Tibial nerve (tissue), 4 donors: ENCODE data around the gene MSH3. TPM values are rescaled to one million over a fixed set of nuclear protein-coding genes. Genes with fewer than 3 reads are reported as not detected.

ENCODE experiments used
- DNase-seq, 2 donors: peaks; one replicate each; pipeline ENCODE4 v3.0.0-alpha.2; 2019; ENCODE audit warnings: low spot score in 2 of 2
- H3K27ac ChIP-seq, 4 donors: fragments of 200-600 bp; sonication (generic) in 3 of 4; one replicate each; pipeline ENCODE4 v1.5.1; 2017 to 2019; ENCODE audit warnings: mild to moderate bottlenecking in 1 of 4
- H3K27me3 ChIP-seq, 2 donors: fragments of 200-600 bp; sonication (generic) in 1 of 2; one replicate each; pipeline versions ENCODE4 v1.5.1 to v1.6.0; 2017 to 2019
- H3K36me3 ChIP-seq, 3 donors: fragments of 200-600 bp; sonication (generic); one replicate each; pipeline ENCODE4 v1.5.1; 2018 to 2019
- H3K4me1 ChIP-seq, 4 donors: fragments of 200-600 bp; sonication (generic) in 3 of 4; one replicate each; pipeline ENCODE4 v1.5.1; 2017 to 2019
- H3K4me3 ChIP-seq, 4 donors: fragments of 200-600 bp; sonication (generic) in 3 of 4; one replicate each; pipeline ENCODE4 v1.5.1; 2017 to 2019; ENCODE audit warnings: mild to moderate bottlenecking in 1 of 4, moderate library complexity in 1 of 4
- H3K9me3 ChIP-seq, 4 donors: fragments of 200-600 bp; sonication (generic) in 3 of 4; one replicate each; pipeline ENCODE4 v1.5.1; 2017 to 2019
- CTCF ChIP-seq, 5 experiments: fragments of 200-600 bp in 3 of 5; fragments of 450-650 bp in 2 of 5; sonication (generic) in 3 of 5; IDR thresholded peaks; one replicate each; pipeline ENCODE4 v1.5.1; 2016 to 2019; ENCODE audit warnings: antibody characterized with exemption in 5 of 5, mild to moderate bottlenecking in 3 of 5, moderate library complexity in 2 of 5
- EP300 ChIP-seq, 2 donors: sonication (generic); formaldehyde crosslinking; IDR thresholded peaks; one replicate each; pipeline ENCODE4 v1.6.1; 2017; ENCODE audit warnings: antibody characterized with exemption in 2 of 2, mild to moderate bottlenecking in 1 of 2
- POLR2A ChIP-seq, 2 donors: fragments of 450-650 bp; IDR thresholded peaks; one replicate each; pipeline ENCODE4 v1.6.1; 2017; ENCODE audit warnings: antibody characterized with exemption in 2 of 2, mild to moderate bottlenecking in 2 of 2, moderate library complexity in 2 of 2
- WGBS, 2 donors: methylation state at CpG; one replicate each; pipeline ENCODE4 v1.1.5; 2018; 5-methylcytosine and 5-hydroxymethylcytosine counted together
- total RNA-seq, 4 donors: library from RNA; depleted of rRNA; stranded (reverse); fragments of >200 nt; gene quantifications; one replicate each; pipeline ENCODE4 v1.1.0, GENCODE V29; 2016

MSH3 gene
- total RNA-seq, 4 donors from 2014 or later = 8.8 to 16.8 (median 12.4) TPM

GRCh38 chr5:80904533-80905187 lies 250.2 kb downstream of the MSH3 start:
- Histone ChIP-seq H3K27me3 (no peaks in the 10 kb centered on the region), H3K36me3 (peaks cover 0 to 17% (median 0%) of the 10 kb centered on the region in 3 donors), H3K4me3 (no peak overlapping the region), H3K27ac (no peak overlapping the region), H3K4me1 (no peaks in the 10 kb centered on the region), H3K9me3 (peaks cover 0 to 22% (median 0%) of the 10 kb centered on the region in 4 donors)
- WGBS, 2 donors = 26 to 58% methylated on average over 1 of the region's 1 CpG
- TF ChIP-seq EP300 (IDR thresholded peaks at IDR 0.05) = no peak
- no peak for TF ChIP-seq POLR2A (IDR thresholded peaks at IDR 0.05)
- TF ChIP-seq CTCF (IDR thresholded peaks at IDR 0.05) = no peak
- no peak for DNase-seq

GRCh38 chr5:80905405-80905804 lies 251.0 kb downstream of the MSH3 start:
- WGBS, 2 donors = 48 to 98% methylated on average over 1 of the region's 1 CpG
- TF ChIP-seq POLR2A (IDR thresholded peaks at IDR 0.05) = no peak
- TF ChIP-seq CTCF (IDR thresholded peaks at IDR 0.05) = no peak
- no peak for TF ChIP-seq EP300 (IDR thresholded peaks at IDR 0.05)
- Histone ChIP-seq H3K4me3 (no peak overlapping the region), H3K27ac (no peak overlapping the region), H3K36me3 (peaks cover 0 to 17% (median 0%) of the 10 kb centered on the region in 3 donors), H3K9me3 (peaks cover 0 to 22% (median 0%) of the 10 kb centered on the region in 4 donors), H3K4me1 (no peaks in the 10 kb centered on the region), H3K27me3 (no peaks in the 10 kb centered on the region)
- DNase-seq = no peak

DNA sequence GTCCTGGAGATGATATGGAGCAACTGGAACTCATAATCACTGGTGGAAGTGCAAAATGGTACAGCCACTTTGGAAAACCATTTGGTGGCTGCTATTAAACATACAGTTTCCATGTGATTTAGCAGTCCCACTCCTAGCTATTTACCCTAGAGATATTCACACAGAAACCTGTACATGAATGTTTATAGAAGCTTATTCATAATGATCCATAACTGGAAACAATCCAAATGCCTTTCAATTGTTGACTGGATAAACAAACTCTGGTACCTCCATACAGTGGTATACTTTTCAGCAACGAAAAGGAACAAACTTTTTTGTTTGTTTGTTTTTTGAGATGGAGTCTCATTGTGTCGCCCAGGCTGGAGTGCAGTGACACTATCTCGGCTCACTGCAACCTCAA lies 258.0 kb downstream of the MSH3 start:
- no peaks in the 10 kb centered on the region for H3K27me3 ChIP-seq
- peaks cover 0 to 9% (median 0%) of the 10 kb centered on the region in 3 donors for H3K36me3 ChIP-seq
- peaks cover 0 to 1% (median 0%) of the 10 kb centered on the region in 4 donors for H3K4me1 ChIP-seq
- 88 to 89% methylated on average over 3 of the region's 3 CpGs for WGBS, 2 donors
- H3K27ac ChIP-seq = no peak overlapping the region
- H3K9me3 ChIP-seq = peaks cover 0 to 13% (median 0%) of the 10 kb centered on the region in 4 donors
- no peak overlapping the region for H3K4me3 ChIP-seq
- TF ChIP-seq POLR2A (IDR thresholded peaks at IDR 0.05) (no peak), CTCF (IDR thresholded peaks at IDR 0.05) (no peak), EP300 (IDR thresholded peaks at IDR 0.05) (no peak)
- DNase-seq = no peak

DNA sequence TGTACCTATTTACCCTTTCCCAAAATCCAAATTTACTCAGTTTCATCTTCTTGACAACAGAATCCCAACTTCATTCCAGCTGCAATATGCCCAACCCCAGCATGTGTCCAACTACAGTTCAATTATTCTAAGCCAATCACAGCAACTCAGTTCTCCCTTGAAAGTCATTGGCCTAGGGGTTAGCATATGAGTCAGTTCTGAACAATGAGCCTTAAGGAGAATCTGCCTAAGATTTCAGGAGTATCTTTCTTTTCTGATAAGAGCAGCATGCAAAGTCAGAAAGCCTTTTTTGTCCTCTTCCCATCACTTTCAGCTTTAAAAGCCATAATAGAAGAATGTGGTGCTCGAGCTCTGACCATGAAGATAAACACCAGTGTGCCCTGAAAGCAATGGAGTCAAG lies 261.3 kb downstream of the MSH3 start:
- H3K27me3 ChIP-seq = no peaks in the 10 kb centered on the region
- H3K9me3 ChIP-seq = peaks cover 0 to 13% (median 0%) of the 10 kb centered on the region in 4 donors
- peaks cover 0 to 9% (median 0%) of the 10 kb centered on the region in 3 donors for H3K36me3 ChIP-seq
- DNase-seq = no peak
- TF ChIP-seq POLR2A (IDR thresholded peaks at IDR 0.05) = no peak
- TF ChIP-seq EP300 (IDR thresholded peaks at IDR 0.05) = no peak
- TF ChIP-seq CTCF (IDR thresholded peaks at IDR 0.05) = no peak
- no peak overlapping the region for H3K4me3 ChIP-seq
- H3K4me1 ChIP-seq = peaks cover 0 to 6% (median 0%) of the 10 kb centered on the region in 4 donors
- H3K27ac ChIP-seq = no peak overlapping the region
- 88 to 94% methylated on average over 1 of the region's 1 CpG for WGBS, 2 donors

- WGBS, 2 donors = 67 to 85% methylated on average over 4 of the region's 4 CpGs
- TF ChIP-seq CTCF (IDR thresholded peaks at IDR 0.05) (no peak), POLR2A (IDR thresholded peaks at IDR 0.05) (no peak), EP300 (IDR thresholded peaks at IDR 0.05) (no peak)
These were observed 262.2 kb downstream of the MSH3 start for GRCh38 chr5:80916676-80917075.

More at GRCh38 chr5:80916676-80917075, 262.2 kb downstream of the MSH3 start:
- Histone ChIP-seq H3K27me3 (no peaks in the 10 kb centered on the region), H3K36me3 (peaks cover 0 to 2% (median 0%) of the 10 kb centered on the region in 3 donors), H3K9me3 (peaks cover 0 to 9% (median 0%) of the 10 kb centered on the region in 4 donors), H3K27ac (peak overlapping the region in 1 of 4 donors; percentile 8), H3K4me3 (no peak overlapping the region), H3K4me1 (peaks cover 0 to 6% (median 0%) of the 10 kb centered on the region in 4 donors)
- no peak for DNase-seq
